IMR-90 (cell line): ENCODE measurements around the gene ARSB. TPM values are rescaled to one million over a fixed set of nuclear protein-coding genes. Genes with fewer than 3 reads are reported as not detected.

ENCODE experiments used
- ATAC-seq: fragments of 200-7000 bp; cut with Tn5 transposase; 2 replicates; pipeline ENCODE4 v1.9.1; 2020; ENCODE audit warnings: low read depth, mild to moderate bottlenecking, moderate library complexity
- BruUV-seq: library from RNA; stranded (reverse); fragments of 400-500 nt; replicated peaks from 2 replicates; lab custom pipeline; 2021; lab: Mats Ljungman, UMichigan
- CTCF ChIA-PET: fragments of 300-600 bp; formaldehyde crosslinking; extraction: SDS; loops from one replicate; lab custom pipeline; 2021; ENCODE audit warnings: antibody characterized with exemption; lab: Yijun Ruan, JAX
- POLR2A ChIA-PET: fragments of 300-600 bp; sonication (Branson Sonifier 250); formaldehyde crosslinking; loops from one replicate; lab custom pipeline; 2022; ENCODE audit warnings: antibody characterized with exemption; ENCODE audit not compliant: unreplicated experiment; lab: Charles Lee
- DNase-seq: peaks from one replicate; pipeline ENCODE4 v3.0.0; 2013
- H2AFZ ChIP-seq: replicated peaks from 2 replicates; pipeline ENCODE3; 2013; ENCODE audit warnings: low read length, mild to moderate bottlenecking; ENCODE audit not compliant: poor library complexity
- H2AK5ac ChIP-seq: 2 replicates; pipeline ENCODE4 v1.6.1; 2013; ENCODE audit warnings: low read depth, low read length, inconsistent platforms
- H2AK9ac ChIP-seq: replicated peaks from 2 replicates; pipeline ENCODE3; 2013; ENCODE audit warnings: mild to moderate bottlenecking, low read depth, low read length, moderate library complexity; ENCODE audit not compliant: poor library complexity
- H2BK120ac ChIP-seq: 2 replicates; pipeline ENCODE4 v1.6.1; 2013; ENCODE audit warnings: low read depth, low read length, inconsistent platforms
- H2BK15ac ChIP-seq: 3 replicates; pipeline ENCODE4 v1.6.1; 2013; ENCODE audit warnings: low read depth, low read length, inconsistent platforms
- H2BK20ac ChIP-seq: 2 replicates; pipeline ENCODE4 v1.6.1; 2013; ENCODE audit warnings: low read depth, mild to moderate bottlenecking, inconsistent platforms, low read length, moderate library complexity
- H2BK5ac ChIP-seq: 2 replicates; pipeline ENCODE4 v1.6.1; 2013; ENCODE audit warnings: mild to moderate bottlenecking, low read depth, low read length, inconsistent platforms; ENCODE audit not compliant: poor library complexity, severe bottlenecking
- H3K14ac ChIP-seq: replicated peaks from 2 replicates; pipeline ENCODE4 v1.6.1; 2013; ENCODE audit warnings: low read depth, low read length, inconsistent platforms
- H3K18ac ChIP-seq: 2 replicates; pipeline ENCODE4 v1.6.1; 2013; ENCODE audit warnings: low read depth, low read length, control low read depth
- H3K23ac ChIP-seq: 2 replicates; pipeline ENCODE4 v1.6.1; 2013; ENCODE audit warnings: low read depth, low read length, inconsistent platforms
- H3K27ac ChIP-seq: 2 replicates; pipeline ENCODE4 v1.5.1; 2013; ENCODE audit warnings: mild to moderate bottlenecking, control low read depth, low read length; ENCODE audit not compliant: insufficient read depth
- H3K27me3 ChIP-seq: 2 replicates; pipeline ENCODE4 v1.6.1; 2013; ENCODE audit warnings: low read length; ENCODE audit not compliant: control insufficient read depth, insufficient read depth
- H3K36me3 ChIP-seq: 2 replicates; pipeline ENCODE4 v1.6.1; 2013; ENCODE audit warnings: low read length, mixed read lengths; ENCODE audit not compliant: control insufficient read depth, insufficient read depth
- H3K4ac ChIP-seq: 2 replicates; pipeline ENCODE4 v1.6.1; 2013; ENCODE audit warnings: low read depth, low read length, inconsistent platforms
- H3K4me1 ChIP-seq: 2 replicates; pipeline ENCODE4 v1.6.1; 2013; ENCODE audit warnings: low read length, mixed read lengths; ENCODE audit not compliant: control insufficient read depth, insufficient read depth
- H3K4me2 ChIP-seq: 2 replicates; pipeline ENCODE4 v1.6.1; 2013; ENCODE audit warnings: low read depth, mild to moderate bottlenecking, control low read depth, low read length, moderate library complexity
- H3K4me3 ChIP-seq: 2 replicates; pipeline ENCODE4 v1.5.1; 2013; ENCODE audit warnings: low read depth, mild to moderate bottlenecking, control low read depth, low read length, moderate library complexity; ENCODE audit not compliant: insufficient read depth
- H3K56ac ChIP-seq: 2 replicates; pipeline ENCODE4 v1.6.1; 2013; ENCODE audit warnings: low read length, inconsistent platforms; ENCODE audit not compliant: insufficient read depth; ENCODE audit errors: extremely low read depth
- H3K79me1 ChIP-seq, 2 experiments: 2 replicates each; pipeline ENCODE4 v1.6.1; 2013; ENCODE audit warnings: low read length in 2 of 2, inconsistent platforms in 1 of 2, low read depth in 1 of 2
- H3K9ac ChIP-seq: 2 replicates; pipeline ENCODE4 v1.6.1; 2013; ENCODE audit warnings: low read depth, low read length, control low read depth
- H3K9me1 ChIP-seq: 2 replicates; pipeline ENCODE4 v1.6.1; 2013; ENCODE audit warnings: low read length, inconsistent platforms; ENCODE audit not compliant: insufficient read depth
- H3K9me3 ChIP-seq: 2 replicates; pipeline ENCODE4 v1.6.1; 2013; ENCODE audit warnings: low read length; ENCODE audit not compliant: control insufficient read depth, insufficient read depth
- H4K20me1 ChIP-seq: 2 replicates; pipeline ENCODE4 v1.6.1; 2013; ENCODE audit warnings: low read length, inconsistent platforms; ENCODE audit not compliant: insufficient read depth
- H4K5ac ChIP-seq: 2 replicates; pipeline ENCODE4 v1.6.1; 2013; ENCODE audit warnings: mild to moderate bottlenecking, low read depth, low read length, control low read depth
- H4K8ac ChIP-seq, 2 experiments: 2 replicates each; pipeline ENCODE4 v1.6.1; 2013; ENCODE audit warnings: low read depth in 2 of 2, low read length in 2 of 2, control low read depth in 1 of 2, inconsistent platforms in 1 of 2
- H4K91ac ChIP-seq: 2 replicates; pipeline ENCODE4 v1.6.1; 2013; ENCODE audit warnings: low read depth, low read length, inconsistent platforms; ENCODE audit not compliant: insufficient read depth
- BHLHE40 ChIP-seq: fragments of 150-350 bp; IDR thresholded peaks from 2 replicates; pipeline ENCODE4 v1.6.1; 2016; ENCODE audit warnings: mild to moderate bottlenecking, low read depth, low read length
- CEBPB ChIP-seq: IDR thresholded peaks from 2 replicates; pipeline ENCODE4 v1.6.1; 2012; ENCODE audit warnings: low read depth, low read length, improper control_type of control experiment
- CHD1 ChIP-seq: IDR thresholded peaks from 2 replicates; pipeline ENCODE4 v1.6.1; 2012; ENCODE audit warnings: low read depth, low read length, improper control_type of control experiment
- FOS ChIP-seq: fragments of 150-350 bp; IDR thresholded peaks from 2 replicates; pipeline ENCODE4 v1.6.1; 2016; ENCODE audit warnings: low read depth, low read length
- MAFK ChIP-seq: IDR thresholded peaks from 2 replicates; pipeline ENCODE4 v1.6.1; 2012; ENCODE audit warnings: low read depth, low read length, improper control_type of control experiment
- MXI1 ChIP-seq: IDR thresholded peaks from 2 replicates; pipeline ENCODE4 v1.6.1; 2012; ENCODE audit warnings: low read depth, mild to moderate bottlenecking, low read length, moderate library complexity, borderline replicate concordance
- NFE2L2 ChIP-seq: fragments of 150-350 bp; IDR thresholded peaks from 2 replicates; pipeline ENCODE4 v1.6.1; 2016; ENCODE audit warnings: low read depth, mild to moderate bottlenecking, low read length
- POLR2A ChIP-seq: IDR thresholded peaks from 2 replicates; pipeline ENCODE4 v1.6.1; 2012; ENCODE audit warnings: mild to moderate bottlenecking, low read depth, low read length
- RAD21 ChIP-seq: IDR thresholded peaks from 2 replicates; pipeline ENCODE4 v1.6.1; 2012; ENCODE audit warnings: low read length, improper control_type of control experiment
- RCOR1 ChIP-seq: IDR thresholded peaks from 2 replicates; pipeline ENCODE4 v1.6.1; 2012; ENCODE audit warnings: mild to moderate bottlenecking, low read length, improper control_type of control experiment; ENCODE audit not compliant: insufficient replicate concordance
- RFX5 ChIP-seq: IDR thresholded peaks from 2 replicates; pipeline ENCODE4 v1.8.0; 2012; ENCODE audit warnings: low read depth, mild to moderate bottlenecking, low read length, moderate library complexity
- SMC3 ChIP-seq: fragments of 150-350 bp; IDR thresholded peaks from 2 replicates; pipeline ENCODE4 v1.6.1; 2016; ENCODE audit warnings: low read depth, mild to moderate bottlenecking, antibody characterized with exemption, low read length, moderate library complexity
- WGBS, 2 experiments: methylation state at CpG; one replicate each; pipeline versions ENCODE4 v1.1.5 to v1.1.7; 2013; ENCODE audit warnings: missing lambda C conversion rate in 2 of 2; ENCODE audit not compliant: insufficient read length in 1 of 2; ENCODE audit errors: extremely low coverage in 2 of 2; 5-methylcytosine and 5-hydroxymethylcytosine counted together
- dilution Hi-C: fragments of 300-500 bp; cut with HindIII; formaldehyde crosslinking; loops from one replicate; pipeline ENCODE4 v1.14.3; 2018; ENCODE audit warnings: low sequenced_read_pairs; ENCODE audit not compliant: unreplicated experiment
- in situ Hi-C: fragments of 300-500 bp; cut with MboI; formaldehyde crosslinking; loops from 3 replicates; pipeline ENCODE4 v1.14.3; 2019; ENCODE audit warnings: low sequenced_read_pairs, inconsistent platforms, mixed read lengths
- intact Hi-C: fragments of 100-400 bp; cut with micrococcal nuclease; formaldehyde crosslinking; loops from 2 replicates; pipeline ENCODE4 v1.10.0; 2022
- polyA plus RNA-seq, 3 experiments: library from polyadenylated mRNA; depleted of rRNA; stranded (reverse); fragments of >200 nt; gene quantifications; 2 replicates each; pipeline ENCODE4 v1.2.3, GENCODE V29; 2012; ENCODE audit warnings: low replicate concordance in 1 of 3
- total RNA-seq: library from RNA; depleted of rRNA; stranded (reverse); fragments of >200 nt; gene quantifications from 2 replicates; pipeline ENCODE4 v1.2.3, GENCODE V29; 2012
- TF ChIP-seq, protein P1 (sequence below): fragments of 150-350 bp; IDR thresholded peaks from 2 replicates; pipeline ENCODE4 v1.6.1; 2017; ENCODE audit warnings: mild to moderate bottlenecking, antibody characterized with exemption, low read length, low read depth
- TF ChIP-seq, protein P2 (sequence below): fragments of 150-350 bp; IDR thresholded peaks from 2 replicates; pipeline ENCODE4 v1.6.1; 2016; ENCODE audit warnings: low read depth, mild to moderate bottlenecking, low read length, moderate library complexity, borderline replicate concordance
- TF ChIP-seq, protein P3 (sequence below): conservative IDR thresholded peaks from 2 replicates; pipeline ENCODE4 v1.5.1; 2012; ENCODE audit warnings: mild to moderate bottlenecking, low read depth, low read length, improper control_type of control experiment

The ARSB gene
- total and polyA plus RNA-seq, 2 of the 4 experiments (the other 2 are of a cell fraction): 16.0 to 16.3 TPM

DNA sequence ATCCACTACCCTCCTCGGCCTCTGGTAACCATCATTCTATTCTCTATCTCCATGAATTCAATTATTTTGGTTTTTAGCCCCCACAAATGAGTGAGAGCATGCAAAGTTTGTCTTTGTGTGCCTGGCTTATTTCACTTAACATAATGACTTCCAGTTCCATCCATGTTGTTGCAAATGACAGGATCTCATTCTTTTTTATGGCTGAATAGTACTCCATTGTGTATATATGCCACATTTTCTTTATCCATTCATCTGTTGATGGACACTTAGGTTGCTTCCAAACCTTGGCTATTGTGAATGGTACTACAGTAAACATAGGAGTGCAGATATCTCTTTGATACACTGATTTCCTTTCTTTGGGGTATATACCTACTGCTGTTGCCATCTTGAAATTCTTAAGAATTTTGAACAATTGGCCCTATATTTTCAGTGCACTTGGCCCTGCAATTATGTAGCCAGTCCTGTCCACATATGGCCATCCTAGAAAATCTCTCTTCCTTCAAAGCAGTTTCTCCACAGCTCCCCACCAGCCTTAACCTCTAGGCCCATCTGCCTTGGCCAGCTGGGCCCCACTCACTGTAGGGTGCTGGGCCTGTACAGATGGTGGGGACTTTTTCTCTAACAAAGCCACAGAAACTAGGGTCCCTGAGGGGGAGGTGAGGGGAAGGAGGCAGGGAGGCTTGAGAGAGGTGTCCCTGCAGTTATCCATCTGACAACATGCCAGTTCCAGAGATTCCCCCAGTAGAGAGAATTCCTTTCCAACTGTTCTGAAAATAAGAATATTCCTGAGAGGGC, 254.6 kb downstream of the ARSB start:
- in situ Hi-C loops: no loop called here
- Histone ChIP-seq H3K56ac (no peak overlapping the region), H4K91ac (no peak overlapping the region), H3K9me3 (no peaks in the 10 kb centered on the region; the same call in 1 of the 2 replicates), H2BK5ac (no peak overlapping the region), H3K23ac (no peak overlapping the region; the same call in 1 of the 2 replicates), H3K18ac (no peak overlapping the region), H2AK5ac (no peak overlapping the region), H2BK15ac (no peak overlapping the region; the same call in 2 of the 3 replicates), H3K9ac (no peak overlapping the region), H3K14ac (no peak overlapping the region), H3K79me1 (no peaks in the 10 kb centered on the region), H3K36me3 (no peaks in the 10 kb centered on the region), H2BK120ac (no peak overlapping the region), H2AFZ (no peak overlapping the region), H3K4me1 (peaks cover 4% of the 10 kb centered on the region; the same call in 1 of the 2 replicates), H3K27me3 (no peaks in the 10 kb centered on the region), H3K9me1 (no peaks in the 10 kb centered on the region), H2BK20ac (no peak overlapping the region), H3K4ac (no peak overlapping the region), H4K20me1 (no peaks in the 10 kb centered on the region), H3K4me3 (no peak overlapping the region), H3K27ac (no peak overlapping the region), H2AK9ac (no peak overlapping the region), H4K5ac (no peak overlapping the region), H4K8ac (no peak overlapping the region), H3K4me2 (no peak overlapping the region)
- 100% methylated on average over 1 of the region's 1 CpG; no CpG with 5 or more reads in 1 of the 2 experiments for WGBS, 2 experiments
- POLR2A ChIA-PET: no interaction called here
- no TSS peak for BruUV-seq
- no peak for ATAC-seq
- DNase-seq: no peak
- dilution Hi-C loops: no loop called here
- CTCF ChIA-PET: interaction anchor here (0.6 to 0.9 kb wide), 2 partner anchors 31 to 541 kb away, joined by 3 read pairs; no protein-coding TSS in a partner anchor
- intact Hi-C loops: no loop called here
- TF ChIP-seq RAD21: no peak
- TF ChIP-seq FOS: no peak
- no peak for TF ChIP-seq POLR2A
- TF ChIP-seq MAFK: no peak
- TF ChIP-seq MXI1: no peak
- no peak for TF ChIP-seq SMC3
- TF ChIP-seq, protein P1, sequence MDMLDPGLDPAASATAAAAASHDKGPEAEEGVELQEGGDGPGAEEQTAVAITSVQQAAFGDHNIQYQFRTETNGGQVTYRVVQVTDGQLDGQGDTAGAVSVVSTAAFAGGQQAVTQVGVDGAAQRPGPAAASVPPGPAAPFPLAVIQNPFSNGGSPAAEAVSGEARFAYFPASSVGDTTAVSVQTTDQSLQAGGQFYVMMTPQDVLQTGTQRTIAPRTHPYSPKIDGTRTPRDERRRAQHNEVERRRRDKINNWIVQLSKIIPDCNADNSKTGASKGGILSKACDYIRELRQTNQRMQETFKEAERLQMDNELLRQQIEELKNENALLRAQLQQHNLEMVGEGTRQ: no peak
- TF ChIP-seq, protein P2, sequence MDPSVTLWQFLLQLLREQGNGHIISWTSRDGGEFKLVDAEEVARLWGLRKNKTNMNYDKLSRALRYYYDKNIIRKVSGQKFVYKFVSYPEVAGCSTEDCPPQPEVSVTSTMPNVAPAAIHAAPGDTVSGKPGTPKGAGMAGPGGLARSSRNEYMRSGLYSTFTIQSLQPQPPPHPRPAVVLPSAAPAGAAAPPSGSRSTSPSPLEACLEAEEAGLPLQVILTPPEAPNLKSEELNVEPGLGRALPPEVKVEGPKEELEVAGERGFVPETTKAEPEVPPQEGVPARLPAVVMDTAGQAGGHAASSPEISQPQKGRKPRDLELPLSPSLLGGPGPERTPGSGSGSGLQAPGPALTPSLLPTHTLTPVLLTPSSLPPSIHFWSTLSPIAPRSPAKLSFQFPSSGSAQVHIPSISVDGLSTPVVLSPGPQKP: no peak
- TF ChIP-seq, protein P3, sequence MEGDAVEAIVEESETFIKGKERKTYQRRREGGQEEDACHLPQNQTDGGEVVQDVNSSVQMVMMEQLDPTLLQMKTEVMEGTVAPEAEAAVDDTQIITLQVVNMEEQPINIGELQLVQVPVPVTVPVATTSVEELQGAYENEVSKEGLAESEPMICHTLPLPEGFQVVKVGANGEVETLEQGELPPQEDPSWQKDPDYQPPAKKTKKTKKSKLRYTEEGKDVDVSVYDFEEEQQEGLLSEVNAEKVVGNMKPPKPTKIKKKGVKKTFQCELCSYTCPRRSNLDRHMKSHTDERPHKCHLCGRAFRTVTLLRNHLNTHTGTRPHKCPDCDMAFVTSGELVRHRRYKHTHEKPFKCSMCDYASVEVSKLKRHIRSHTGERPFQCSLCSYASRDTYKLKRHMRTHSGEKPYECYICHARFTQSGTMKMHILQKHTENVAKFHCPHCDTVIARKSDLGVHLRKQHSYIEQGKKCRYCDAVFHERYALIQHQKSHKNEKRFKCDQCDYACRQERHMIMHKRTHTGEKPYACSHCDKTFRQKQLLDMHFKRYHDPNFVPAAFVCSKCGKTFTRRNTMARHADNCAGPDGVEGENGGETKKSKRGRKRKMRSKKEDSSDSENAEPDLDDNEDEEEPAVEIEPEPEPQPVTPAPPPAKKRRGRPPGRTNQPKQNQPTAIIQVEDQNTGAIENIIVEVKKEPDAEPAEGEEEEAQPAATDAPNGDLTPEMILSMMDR: no peak
- no peak for TF ChIP-seq RFX5
- no peak for TF ChIP-seq RCOR1
- no peak for TF ChIP-seq CEBPB
- TF ChIP-seq CHD1: no peak
- TF ChIP-seq BHLHE40: no peak
- TF ChIP-seq NFE2L2: no peak
